WTC11 (cell line): ENCODE data around the gene ABHD12. TPM values are rescaled to one million over a fixed set of nuclear protein-coding genes. Genes with fewer than 3 reads are reported as not detected.

Source experiments
- ATAC-seq: fragments of 200-7000 bp; cut with Tn5 transposase; 2 replicates; pipeline ENCODE4 v1.10.0; 2021; ENCODE audit warnings: mild to moderate bottlenecking, moderate library complexity
- CTCF ChIA-PET: fragments of 300-600 bp; sonication (Branson Sonifier 250); formaldehyde crosslinking; loops from one replicate; lab custom pipeline; 2021; ENCODE audit warnings: antibody characterized with exemption; lab: Charles Lee
- POLR2A ChIA-PET: fragments of 350-600 bp; sonication (Branson Sonifier 250); formaldehyde crosslinking; loops from one replicate; lab custom pipeline; 2021; ENCODE audit warnings: antibody characterized with exemption; lab: Charles Lee
- DNase-seq: peaks from one replicate; pipeline ENCODE4 v3.0.0; 2021; ENCODE audit warnings: low spot score
- H3K27ac Mint-ChIP-seq: 2 replicates; pipeline ENCODE4 v1.8.0; 2021; ENCODE audit warnings: mixed read lengths
- H3K27me3 Mint-ChIP-seq: 2 replicates; pipeline ENCODE4 v1.8.0; 2021; ENCODE audit warnings: low read depth, mild to moderate bottlenecking, moderate library complexity, mixed read lengths
- H3K36me3 Mint-ChIP-seq: 2 replicates; pipeline ENCODE4 v1.8.0; 2021; ENCODE audit warnings: mixed read lengths
- H3K4me1 Mint-ChIP-seq: 2 replicates; pipeline ENCODE4 v1.8.0; 2022; ENCODE audit warnings: mixed read lengths
- H3K4me3 Mint-ChIP-seq: 2 replicates; pipeline ENCODE4 v1.8.0; 2021; ENCODE audit warnings: mild to moderate bottlenecking, moderate library complexity, mixed read lengths
- H3K9me3 Mint-ChIP-seq: 2 replicates; pipeline ENCODE4 v1.8.0; 2021; ENCODE audit warnings: mixed read lengths
- ARID4B ChIP-seq: sonication (generic); formaldehyde crosslinking; IDR thresholded peaks from 2 replicates; pipeline ENCODE4 v1.8.0; 2023; ENCODE audit warnings: missing genetic modification reagents, mild to moderate bottlenecking, borderline replicate concordance
- CREM ChIP-seq: sonication (generic); formaldehyde crosslinking; IDR thresholded peaks from 2 replicates; pipeline ENCODE4 v1.8.1; 2022; ENCODE audit warnings: mild to moderate bottlenecking, missing genetic modification reagents, moderate library complexity
- CTCF ChIP-seq: fragments of 200-600 bp; IDR thresholded peaks from 2 replicates; pipeline ENCODE4 v1.8.0; 2022; ENCODE audit warnings: antibody characterized with exemption
- E2F1 ChIP-seq: sonication (generic); formaldehyde crosslinking; IDR thresholded peaks from 2 replicates; pipeline ENCODE4 v1.8.0; 2022; ENCODE audit warnings: mild to moderate bottlenecking, missing genetic modification reagents
- E2F4 ChIP-seq: sonication (generic); formaldehyde crosslinking; IDR thresholded peaks from 2 replicates; pipeline ENCODE4 v1.8.1; 2022; ENCODE audit warnings: low read depth, mild to moderate bottlenecking, moderate library complexity, missing genetic modification reagents, borderline replicate concordance
- EMX1 ChIP-seq: fragments of 250-450 bp; sonication (Bioruptor Pico); IDR thresholded peaks from 2 replicates; pipeline ENCODE4 v1.8.0; 2021; ENCODE audit warnings: mild to moderate bottlenecking
- ETV6 ChIP-seq: sonication (generic); formaldehyde crosslinking; IDR thresholded peaks from 2 replicates; pipeline ENCODE4 v1.8.1; 2022; ENCODE audit warnings: mild to moderate bottlenecking, missing genetic modification reagents
- FOXJ3 ChIP-seq: sonication (generic); formaldehyde crosslinking; IDR thresholded peaks from 2 replicates; pipeline ENCODE4 v1.9.0; 2021; ENCODE audit warnings: missing genetic modification reagents, mild to moderate bottlenecking, borderline replicate concordance
- FOXK1 ChIP-seq: sonication (generic); formaldehyde crosslinking; IDR thresholded peaks from 2 replicates; pipeline ENCODE4 v1.8.0; 2022; ENCODE audit warnings: mild to moderate bottlenecking, moderate library complexity, missing genetic modification reagents
- FOXP4 ChIP-seq: sonication (generic); formaldehyde crosslinking; IDR thresholded peaks from 2 replicates; pipeline ENCODE4 v1.8.0; 2022; ENCODE audit warnings: mild to moderate bottlenecking, missing genetic modification reagents
- GRHL2 ChIP-seq: fragments of 250-450 bp; sonication (Bioruptor Pico); IDR thresholded peaks from 2 replicates; pipeline ENCODE4 v1.8.0; 2022; ENCODE audit warnings: mild to moderate bottlenecking, moderate library complexity; ENCODE audit not compliant: insufficient replicate concordance, severe bottlenecking
- NFE2L1 ChIP-seq: sonication (generic); formaldehyde crosslinking; IDR thresholded peaks from 2 replicates; pipeline ENCODE4 v1.8.1; 2023; ENCODE audit warnings: missing genetic modification reagents
- OVOL2 ChIP-seq: fragments of 250-450 bp; sonication (Bioruptor Pico); IDR thresholded peaks from 2 replicates; pipeline ENCODE4 v1.9.0; 2021; ENCODE audit warnings: mild to moderate bottlenecking, borderline replicate concordance
- RELA ChIP-seq: sonication (generic); formaldehyde crosslinking; IDR thresholded peaks from 2 replicates; pipeline ENCODE4 v1.8.1; 2022; ENCODE audit warnings: missing genetic modification reagents, mild to moderate bottlenecking, borderline replicate concordance
- TEAD1 ChIP-seq: sonication (generic); formaldehyde crosslinking; IDR thresholded peaks from 2 replicates; pipeline ENCODE4 v1.8.0; 2022; ENCODE audit warnings: mild to moderate bottlenecking, missing genetic modification reagents
- TEAD4 ChIP-seq: sonication (generic); formaldehyde crosslinking; IDR thresholded peaks from 2 replicates; pipeline ENCODE4 v1.8.0; 2022; ENCODE audit warnings: mild to moderate bottlenecking, missing genetic modification reagents
- TP53 ChIP-seq: sonication (generic); formaldehyde crosslinking; IDR thresholded peaks from 2 replicates; pipeline ENCODE4 v1.8.1; 2023; ENCODE audit warnings: mild to moderate bottlenecking, missing genetic modification reagents
- ZBTB21 ChIP-seq: sonication (generic); formaldehyde crosslinking; IDR thresholded peaks from 2 replicates; pipeline ENCODE4 v1.8.1; 2023; ENCODE audit warnings: mild to moderate bottlenecking, missing genetic modification reagents, borderline replicate concordance
- ZNF121 ChIP-seq: sonication (generic); formaldehyde crosslinking; IDR thresholded peaks from 2 replicates; pipeline ENCODE4 v1.8.0; 2023; ENCODE audit warnings: missing genetic modification reagents
- ZNF219 ChIP-seq: sonication (generic); formaldehyde crosslinking; IDR thresholded peaks from 2 replicates; pipeline ENCODE4 v1.8.0; 2023; ENCODE audit warnings: missing genetic modification reagents, mild to moderate bottlenecking, borderline replicate concordance
- ZNF263 ChIP-seq: sonication (generic); formaldehyde crosslinking; IDR thresholded peaks from 2 replicates; pipeline ENCODE4 v1.8.1; 2022; ENCODE audit warnings: low read depth, mild to moderate bottlenecking, moderate library complexity, missing genetic modification reagents
- ZNF281 ChIP-seq: sonication (generic); formaldehyde crosslinking; IDR thresholded peaks from 2 replicates; pipeline ENCODE4 v1.8.0; 2023; ENCODE audit warnings: mild to moderate bottlenecking, missing genetic modification reagents
- total RNA-seq: library from RNA; stranded (reverse); gene quantifications from 3 replicates; pipeline ENCODE4 v1.2.3, GENCODE V29; 2021

ABHD12 gene
- total RNA-seq, 1 experiment from 2014 or later, result 63.1 TPM

GRCh38 chr20:25356271-25356933 is 34.2 kb downstream of the ABHD12 start:
- peaks cover 75% of the 10 kb centered on the region for H3K4me1 Mint-ChIP-seq
- no peaks in the 10 kb centered on the region for H3K36me3 Mint-ChIP-seq
- H3K27me3 Mint-ChIP-seq, result no peaks in the 10 kb centered on the region
- DNase-seq (peak; percentile 65), ATAC-seq (peak; percentile 95)
- H3K9me3 Mint-ChIP-seq, result no peaks in the 10 kb centered on the region
- ChIA-PET CTCF (interaction anchor here (0.6 to 2.5 kb wide), 6 partner anchors 15 to 296 kb away, joined by 3 to 12 read pairs (median 4); no protein-coding TSS in a partner anchor), POLR2A (interaction anchor here (0.6 to 1.2 kb wide), 2 partner anchors 29 to 32 kb away, joined by 3 to 4 read pairs; no protein-coding TSS in a partner anchor)
- peak overlapping the region; percentile 98 for H3K27ac Mint-ChIP-seq
- TF ChIP-seq ZNF121 (CRISPR knock-in tag) (peak; percentile 99), CTCF (no peak), FOXK1 (CRISPR knock-in tag) (peak; percentile 50; the same call in 1 of the 2 replicates), ZNF281 (no peak), ETV6 (peak; percentile 78), GRHL2 (no peak), ARID4B (CRISPR knock-in tag) (peak; percentile 47; the same call in 1 of the 2 replicates), ZNF263 (CRISPR knock-in tag) (peak; percentile 94), RELA (peak; percentile 46; the same call in 1 of the 2 replicates), CREM (CRISPR knock-in tag) (no peak), ZBTB21 (CRISPR knock-in tag) (no peak), OVOL2 (CRISPR knock-in tag) (no peak), ZNF219 (0 out of 2 replicates have a peak, but pooled peaks have one; percentile 26), E2F4 (CRISPR knock-in tag) (no peak), FOXJ3 (no peak), NFE2L1 (CRISPR knock-in tag) (peak; percentile 38; the same call in 1 of the 2 replicates), TP53 (no peak), FOXP4 (CRISPR knock-in tag) (peak; percentile 69; the same call in 1 of the 2 replicates), EMX1 (CRISPR knock-in tag) (no peak), TEAD1 (CRISPR knock-in tag) (peak; percentile 97; the same call in 1 of the 2 replicates), E2F1 (CRISPR knock-in tag) (no peak), TEAD4 (CRISPR knock-in tag) (no peak)
- H3K4me3 Mint-ChIP-seq, result peak overlapping the region; percentile 22; the same call in 1 of the 2 replicates
